Panc1 (cell line): Measurements from ENCODE around the gene LIPA. TPM values are rescaled to one million over a fixed set of nuclear protein-coding genes. Genes with fewer than 3 reads are reported as not detected.

Experiments
- ATAC-seq: fragments of 200-7000 bp; cut with Tn5 transposase; 2 replicates; pipeline ENCODE4 v1.9.1; 2020; ENCODE audit warnings: mild to moderate bottlenecking, moderate library complexity
- Bru-seq: library from RNA; stranded (reverse); fragments of 400-500 nt; gene quantifications from one replicate; lab custom pipeline; 2021; lab: Mats Ljungman, UMichigan
- BruChase-seq, 2 experiments: library from RNA; stranded (reverse); fragments of 400-500 nt; gene quantifications; one replicate each; lab custom pipeline; 2021; lab: Mats Ljungman, UMichigan
- BruUV-seq: library from RNA; stranded (reverse); fragments of 400-500 nt; replicated peaks from 2 replicates; lab custom pipeline; 2021; lab: Mats Ljungman, UMichigan
- CTCF ChIA-PET: fragments of 300-600 bp; sonication (Branson Sonifier 250); formaldehyde crosslinking; loops from one replicate; lab custom pipeline; 2022; ENCODE audit warnings: antibody characterized with exemption; lab: Charles Lee
- POLR2A ChIA-PET: fragments of 300-600 bp; sonication (Branson Sonifier 250); formaldehyde crosslinking; loops from one replicate; lab custom pipeline; 2022; ENCODE audit warnings: antibody characterized with exemption; lab: Charles Lee
- DNase-seq: peaks from one replicate; pipeline ENCODE4 v3.0.0-alpha.2; 2010; ENCODE audit warnings: low read depth, low spot score
- H3K27ac ChIP-seq: 2 replicates; pipeline ENCODE4 v1.5.1; 2011; ENCODE audit warnings: mild to moderate bottlenecking, low read length, inconsistent platforms
- H3K27me3 ChIP-seq: fragments of 200-500 bp; sonication (Bioruptor generic); 2 replicates; pipeline ENCODE4 v1.6.0; 2014; ENCODE audit warnings: low read length, inconsistent platforms; ENCODE audit not compliant: control insufficient read depth, insufficient read depth
- H3K36me3 ChIP-seq: fragments of 200-500 bp; sonication (Bioruptor generic); 2 replicates; pipeline ENCODE4 v1.5.1; 2014; ENCODE audit warnings: inconsistent platforms, mild to moderate bottlenecking, low read length, moderate library complexity; ENCODE audit not compliant: control insufficient read depth, insufficient read depth
- H3K4me1 ChIP-seq: 2 replicates; pipeline ENCODE4 v1.5.1; 2011; ENCODE audit warnings: inconsistent platforms, mild to moderate bottlenecking, low read length, moderate library complexity; ENCODE audit not compliant: control insufficient read depth, insufficient read depth
- H3K4me3 ChIP-seq, 2 experiments: 2 replicates each; pipeline ENCODE4 v1.5.1; 2011 to 2012; ENCODE audit warnings: low read depth in 2 of 2, low read length in 2 of 2, mild to moderate bottlenecking in 2 of 2, inconsistent platforms in 1 of 2, moderate library complexity in 1 of 2
- H3K9me3 ChIP-seq: fragments of 200-500 bp; sonication (Bioruptor generic); 2 replicates; pipeline ENCODE4 v1.5.1; 2014; ENCODE audit warnings: low read depth, mild to moderate bottlenecking, inconsistent platforms, low read length, moderate library complexity; ENCODE audit not compliant: control insufficient read depth, insufficient read depth
- CTCF ChIP-seq: fragments of 450-650 bp; IDR thresholded peaks from 2 replicates; pipeline ENCODE4 v1.5.1; 2017; ENCODE audit warnings: mild to moderate bottlenecking
- POLR2AphosphoS5 ChIP-seq: IDR thresholded peaks from 2 replicates; pipeline ENCODE4 v1.6.1; 2012; ENCODE audit warnings: mild to moderate bottlenecking, low read depth, low read length, moderate library complexity
- REST ChIP-seq, 2 experiments: IDR thresholded peaks; 2 replicates each; pipeline ENCODE4 v1.6.1; 2011 to 2012; ENCODE audit warnings: low read depth in 2 of 2, control low read depth in 1 of 2, low read length in 1 of 2, mild to moderate bottlenecking in 1 of 2, moderate library complexity in 1 of 2; ENCODE audit not compliant: insufficient read depth in 1 of 2
- SIN3A ChIP-seq: IDR thresholded peaks from 2 replicates; pipeline ENCODE4 v1.6.1; 2012; ENCODE audit warnings: low read depth, mild to moderate bottlenecking, low read length, moderate library complexity, borderline replicate concordance; ENCODE audit not compliant: insufficient read depth
- TCF7L2 ChIP-seq: IDR thresholded peaks from 2 replicates; pipeline ENCODE4 v1.6.1; 2011; ENCODE audit warnings: mild to moderate bottlenecking, low read depth, low read length, inconsistent platforms
- in situ Hi-C: cut with HindIII; loops from 2 replicates; pipeline ENCODE4 v1.10.0; 2016; ENCODE audit warnings: low sequenced_read_pairs, low pct_unique_long_range_greater_than_20kb
- intact Hi-C: fragments of 100-400 bp; cut with micrococcal nuclease; formaldehyde crosslinking; loops from one replicate; pipeline ENCODE4 v1.10.0; 2022; ENCODE audit not compliant: unreplicated experiment
- long read RNA-seq: library from polyadenylated mRNA; unstranded; transcript quantifications from one replicate; pipeline ENCODE4 v2.0.0, GENCODE V29; 2021; ENCODE audit not compliant: unreplicated experiment
- polyA plus RNA-seq: library from polyadenylated mRNA; unstranded; fragments of >200 nt; gene quantifications from one replicate; pipeline ENCODE4 v1.2.1, GENCODE V29; 2012; ENCODE audit warnings: missing spikeins; ENCODE audit not compliant: insufficient read length
- total RNA-seq: library from RNA; stranded (reverse); gene quantifications from one replicate; pipeline ENCODE4 v1.2.1, GENCODE V29; 2021; ENCODE audit not compliant: unreplicated experiment

LIPA gene
- total RNA-seq (172 TPM), Bru-seq, nascent RNA (percentile 55 among the genes with signal in this experiment), BruChase-seq, experiment 1, labeled RNA remaining after a 2-hour chase (percentile 57 among the genes with signal in this experiment), BruChase-seq, experiment 2, labeled RNA remaining after a 6-hour chase (percentile 70 among the genes with signal in this experiment)
- 69.3 TPM for polyA plus RNA-seq
- long read RNA-seq, transcript LIPA-202 (10 exons, 2,782 nt), result major isoform, 361 of 437 reads
- long read RNA-seq, partial matches to known transcripts, result 12 of 437 reads
- long read RNA-seq, other reads (novel, unspliced or antisense), result 64 of 437 reads

- ATAC-seq (peak; percentile 99), DNase-seq (peak; percentile 85)
- TF ChIP-seq REST (IDR thresholded peaks at IDR 0.05; ENCODE audit: insufficient read depth in 1 of 2, low read depth in 2 of 2, low read length in 1 of 2), result peak; percentile 73 to 77; a peak in 3 of 4 replicates
- peak; percentile 65; the same call in 1 of the 2 replicates for TF ChIP-seq POLR2AphosphoS5
- TF ChIP-seq TCF7L2, result no peak
- TF ChIP-seq CTCF, result no peak
- peak; percentile 84; the same call in 1 of the 2 replicates for TF ChIP-seq SIN3A
- Histone ChIP-seq H3K4me3 (peak within 1 kb of the TSS; percentile 91 to 94), H3K36me3 (no peaks in the 10 kb centered on the region), H3K27ac (peak within 1 kb of the TSS; percentile 75), H3K27me3 (no peaks in the 10 kb centered on the region), H3K4me1 (peaks cover 3% of the 10 kb centered on the region; the same call in 1 of the 2 replicates), H3K9me3 (peaks cover 7% of the 10 kb centered on the region; the same call in 1 of the 2 replicates)
- intact Hi-C loops, result no loop called here
- BruUV-seq, result no TSS peak
- in situ Hi-C loops, result no loop called here
- ChIA-PET CTCF (interaction anchor here (1.3 kb wide), 1 partner anchor 34 kb away, joined by 3 read pairs; no protein-coding TSS in a partner anchor), POLR2A (interaction anchor here (0.6 kb wide), 2 partner anchors 51 to 164 kb away, joined by 3 to 7 read pairs; no protein-coding TSS in a partner anchor)
Observed at GRCh38 chr10:89251409-89252224, at the start of gene LIPA. Gene LIPA (minus strand): TSS chr10:89251775. CDS start chr10:89247648, 4,127 bp downstream.

GRCh38 chr10:89301232-89301631 lies 49.7 kb upstream of the LIPA start:
- H3K27me3 ChIP-seq, result no peaks in the 10 kb centered on the region
- in situ Hi-C loops (no loop called here), intact Hi-C loops (no loop called here)
- peak overlapping the region; percentile 90 for H3K27ac ChIP-seq
- no peaks in the 10 kb centered on the region for H3K36me3 ChIP-seq
- DNase-seq (no peak), ATAC-seq (peak; percentile 66)
- H3K4me3 ChIP-seq, result peak overlapping the region; percentile 50 to 63
- peaks cover 19% of the 10 kb centered on the region for H3K4me1 ChIP-seq
- no peak for TF ChIP-seq CTCF
- TF ChIP-seq POLR2AphosphoS5, result no peak
- TF ChIP-seq SIN3A, result no peak
- no peak for TF ChIP-seq TCF7L2
- TF ChIP-seq REST (IDR thresholded peaks at IDR 0.05; ENCODE audit: insufficient read depth in 1 of 2, low read depth in 2 of 2, low read length in 1 of 2), result no peak
- peaks cover 4% of the 10 kb centered on the region; the same call in 1 of the 2 replicates for H3K9me3 ChIP-seq
- no TSS peak for BruUV-seq
- CTCF ChIA-PET, result no interaction called here
- POLR2A ChIA-PET, result no interaction called here
